H1 (cell line): Measurements from ENCODE around the gene KIAA1755. TPM values are rescaled to one million over a fixed set of nuclear protein-coding genes. Genes with fewer than 3 reads are reported as not detected.

Experiments
- CTCF ChIA-PET: fragments of 300-600 bp; sonication (Branson Sonifier 250); formaldehyde crosslinking; loops from one replicate; lab custom pipeline; 2021; ENCODE audit not compliant: partially characterized antibody; lab: Charles Lee
- POLR2A ChIA-PET: fragments of 300-600 bp; sonication (Branson Sonifier 250); formaldehyde crosslinking; loops from one replicate; lab custom pipeline; 2021; ENCODE audit warnings: inconsistent platforms; ENCODE audit not compliant: partially characterized antibody; lab: Charles Lee
- DNase-seq, 2 experiments: peaks; one replicate each; pipeline versions ENCODE4 v3.0.0 to v3.0.0-alpha.2; 2010 to 2022; ENCODE audit warnings: low spot score in 2 of 2, low read depth in 1 of 2, mixed read lengths in 1 of 2
- FAIRE-seq: peaks from 2 replicates; lab custom pipeline; 2011; peaks lifted over from hg19 to GRCh38; lab: Jason Lieb, UNC
- H2AFZ ChIP-seq: 2 replicates; pipeline ENCODE4 v1.8.1; 2012; ENCODE audit warnings: low read length, inconsistent platforms
- H2AK5ac ChIP-seq: 2 replicates; pipeline ENCODE4 v1.6.1; 2013; ENCODE audit warnings: low read depth, low read length
- H2BK120ac ChIP-seq: replicated peaks from 2 replicates; pipeline ENCODE3; 2013; ENCODE audit warnings: low read depth, low read length, inconsistent platforms
- H2BK12ac ChIP-seq: 2 replicates; pipeline ENCODE4 v1.6.1; 2013; ENCODE audit warnings: low read depth, low read length
- H2BK15ac ChIP-seq: 2 replicates; pipeline ENCODE4 v1.6.1; 2013; ENCODE audit warnings: low read length
- H2BK20ac ChIP-seq: 2 replicates; pipeline ENCODE4 v1.6.1; 2013; ENCODE audit warnings: low read length
- H2BK5ac ChIP-seq: 2 replicates; pipeline ENCODE4 v1.6.1; 2013; ENCODE audit warnings: low read depth, low read length
- H3K14ac ChIP-seq: 2 replicates; pipeline ENCODE4 v1.6.1; 2013; ENCODE audit warnings: inconsistent platforms; ENCODE audit not compliant: insufficient read length
- H3K18ac ChIP-seq: 2 replicates; pipeline ENCODE4 v1.6.1; 2013; ENCODE audit warnings: low read length; ENCODE audit errors: extremely low read depth
- H3K23ac ChIP-seq: 2 replicates; pipeline ENCODE4 v1.6.1; 2013; ENCODE audit warnings: inconsistent platforms; ENCODE audit not compliant: insufficient read length
- H3K23me2 ChIP-seq: 2 replicates; pipeline ENCODE4 v1.6.1; 2013; ENCODE audit warnings: low read depth, low read length
- H3K27ac ChIP-seq: 2 replicates; pipeline ENCODE4 v1.6.1; 2011; ENCODE audit warnings: low read depth, low read length, inconsistent platforms
- H3K27me3 ChIP-seq, 4 experiments: replicated peaks in 1 of 4; 1 replicate in 1 of 4; 2 replicates in 3 of 4; pipeline versions ENCODE4 v1.6.1 to v1.8.1; 2011 to 2013; ENCODE audit warnings: low read length in 3 of 4, mild to moderate bottlenecking in 3 of 4, inconsistent platforms in 2 of 4, mixed read lengths in 2 of 4, moderate library complexity in 1 of 4; ENCODE audit not compliant: control insufficient read depth in 3 of 4, insufficient read depth in 3 of 4; ENCODE audit errors: extremely low read depth in 1 of 4
- H3K36me3 ChIP-seq, 4 experiments: 2 replicates each; pipeline versions ENCODE4 v1.6.1 to v1.8.1; 2011 to 2013; ENCODE audit warnings: mild to moderate bottlenecking in 4 of 4, low read length in 3 of 4, moderate library complexity in 2 of 4, control low read depth in 1 of 4, inconsistent platforms in 1 of 4; ENCODE audit not compliant: insufficient read depth in 4 of 4, control insufficient read depth in 2 of 4
- H3K4ac ChIP-seq: replicated peaks from 2 replicates; pipeline ENCODE3; 2013; ENCODE audit warnings: low read length, low read depth, mixed read lengths, inconsistent platforms; ENCODE audit not compliant: insufficient read length
- H3K4me1 ChIP-seq, 4 experiments: replicated peaks in 1 of 4; 1 replicate in 1 of 4; 2 replicates in 3 of 4; pipeline versions ENCODE4 v1.6.1 to v1.8.1; 2011 to 2013; ENCODE audit warnings: low read length in 3 of 4, inconsistent platforms in 2 of 4, mixed read lengths in 1 of 4; ENCODE audit not compliant: insufficient read depth in 4 of 4, control insufficient read depth in 3 of 4
- H3K4me2 ChIP-seq, 2 experiments: 2 replicates each; pipeline versions ENCODE4 v1.6.1 to v1.8.1; 2011 to 2013; ENCODE audit warnings: low read depth in 2 of 2, low read length in 2 of 2, control low read depth in 1 of 2, inconsistent platforms in 1 of 2, mild to moderate bottlenecking in 1 of 2; ENCODE audit not compliant: insufficient read depth in 1 of 2
- H3K4me3 ChIP-seq, 4 experiments: fragments of 200-600, 300-600 bp in 1 of 4; sonication (generic), shearing (Covaris generic), sonication (Bioruptor Twin) in 1 of 4; 2 replicates each; pipeline versions ENCODE4 v1.5.1 to v1.8.1; 2011 to 2016; ENCODE audit warnings: low read length in 4 of 4, low read depth in 3 of 4, control low read depth in 2 of 4, inconsistent platforms in 2 of 4, mild to moderate bottlenecking in 2 of 4, mixed read lengths in 1 of 4, moderate library complexity in 1 of 4; ENCODE audit not compliant: insufficient read depth in 2 of 4; ENCODE audit errors: extremely low read depth in 1 of 4
- H3K56ac ChIP-seq: replicated peaks from 2 replicates; pipeline ENCODE3; 2013; ENCODE audit warnings: low read depth, mild to moderate bottlenecking, mixed read lengths, low read length, inconsistent platforms; ENCODE audit not compliant: insufficient read length
- H3K79me1 ChIP-seq: 2 replicates; pipeline ENCODE4 v1.6.1; 2013; ENCODE audit warnings: low read depth, low read length, control low read depth
- H3K79me2 ChIP-seq, 2 experiments: 2 replicates each; pipeline versions ENCODE4 v1.6.1 to v1.8.1; 2012 to 2013; ENCODE audit warnings: low read length in 2 of 2, mild to moderate bottlenecking in 2 of 2, inconsistent platforms in 1 of 2; ENCODE audit not compliant: insufficient read depth in 2 of 2, control insufficient read depth in 1 of 2
- H3K9ac ChIP-seq, 4 experiments: replicated peaks in 1 of 4; 1 replicate in 1 of 4; 2 replicates in 3 of 4; pipeline versions ENCODE4 v1.6.1 to v1.8.1; 2011 to 2013; ENCODE audit warnings: low read depth in 3 of 4, low read length in 3 of 4, control low read depth in 2 of 4, mild to moderate bottlenecking in 2 of 4, moderate library complexity in 2 of 4, inconsistent platforms in 1 of 4; ENCODE audit errors: extremely low read depth in 1 of 4
- H3K9me3 ChIP-seq, 2 experiments: 2 replicates each; pipeline versions ENCODE4 v1.6.1 to v1.8.1; 2012 to 2013; ENCODE audit warnings: mild to moderate bottlenecking in 2 of 2, moderate library complexity in 2 of 2, control low read depth in 1 of 2, inconsistent platforms in 1 of 2, low read depth in 1 of 2, low read length in 1 of 2, mixed read lengths in 1 of 2; ENCODE audit not compliant: insufficient read depth in 2 of 2
- H4K20me1 ChIP-seq, 2 experiments: replicated peaks in 1 of 2; 2 replicates each; pipeline versions ENCODE3 to v1.8.1; 2011 to 2013; ENCODE audit warnings: inconsistent platforms in 2 of 2, low read length in 2 of 2, mild to moderate bottlenecking in 1 of 2; ENCODE audit not compliant: insufficient read depth in 2 of 2, control insufficient read depth in 1 of 2
- H4K5ac ChIP-seq: 2 replicates; pipeline ENCODE4 v1.6.1; 2013; ENCODE audit warnings: low read length, low read depth, mixed read lengths, inconsistent platforms; ENCODE audit not compliant: insufficient read length
- H4K8ac ChIP-seq: 2 replicates; pipeline ENCODE4 v1.8.0; 2013; ENCODE audit warnings: mild to moderate bottlenecking, moderate library complexity, low read length, inconsistent platforms; ENCODE audit not compliant: insufficient read depth; ENCODE audit errors: extremely low read depth
- H4K91ac ChIP-seq: replicated peaks from 2 replicates; pipeline ENCODE3; 2013; ENCODE audit warnings: low read length, mixed read lengths, inconsistent platforms; ENCODE audit not compliant: insufficient read length
- EGR1 ChIP-seq: IDR thresholded peaks from 2 replicates; pipeline ENCODE4 v1.6.1; 2011; ENCODE audit warnings: low read depth, low read length, borderline replicate concordance
- MAFK ChIP-seq: IDR thresholded peaks from 2 replicates; pipeline ENCODE4 v1.6.1; 2012; ENCODE audit warnings: low read depth, mild to moderate bottlenecking, improper control_type of control experiment, low read length
- WGBS, 2 experiments: shearing (Covaris generic) in 1 of 2; methylation state at CpG; one replicate each; pipeline versions ENCODE4 v1.1.6 to v1.1.7; 2013 to 2015; ENCODE audit warnings: low lambda C conversion rate in 2 of 2, mixed read lengths in 2 of 2, inconsistent platforms in 1 of 2, low coverage in 1 of 2, missing lambda C conversion rate in 1 of 2; ENCODE audit not compliant: insufficient replicate concordance in 2 of 2, insufficient coverage in 1 of 2, insufficient read length in 1 of 2; ENCODE audit errors: extremely low coverage in 1 of 2, missing lambda C conversion rate in 1 of 2; 5-methylcytosine and 5-hydroxymethylcytosine counted together
- polyA plus RNA-seq, 7 experiments: library from polyadenylated mRNA; depleted of rRNA in 3 of 7; stranded (reverse) in 5 of 7; unstranded in 2 of 7; fragments of >200 nt in 5 of 7; fragments of 200-250 nt in 2 of 7; gene quantifications; 1 replicate in 5 of 7; 2 replicates in 1 of 7; 4 replicates in 1 of 7; pipeline versions ENCODE4 v1.2.1 to v1.2.3, GENCODE V29; 2011 to 2013; ENCODE audit warnings: missing spikeins in 2 of 7, mixed read lengths in 2 of 7
- total RNA-seq: library from RNA; stranded (reverse); fragmentation: NEBNext Ultra II Directional; extraction: Animal tissue kit (Norgen Biotek cat#: 25700); gene quantifications from 2 replicates; pipeline ENCODE4 v1.2.1, GENCODE V29; 2021

Gene KIAA1755
- total and polyA plus RNA-seq, 2 of the 8 experiments (the other 6 are each of a cell fraction or from before 2014, with no cell fraction given) = 0.23 TPM; not detected in 1

GRCh38 chr20:38162149-38162548 is 98.4 kb downstream of the KIAA1755 start:
- CTCF ChIA-PET = interaction anchor here (0.7 to 5.2 kb wide), 10 partner anchors 10 to 101 kb away, joined by 3 to 18 read pairs (median 6); no protein-coding TSS in a partner anchor
- H3K79me2 ChIP-seq = no peaks in the 10 kb centered on the region
- POLR2A ChIA-PET = interaction anchor here (1.3 kb wide), 1 partner anchor 10 kb away, joined by 3 read pairs; no protein-coding TSS in a partner anchor
- H3K79me1 ChIP-seq = no peaks in the 10 kb centered on the region
- H2AK5ac ChIP-seq = no peak overlapping the region
- no peak overlapping the region for H4K91ac ChIP-seq
- no peaks in the 10 kb centered on the region for H3K9me3 ChIP-seq
- no peak overlapping the region for H2AFZ ChIP-seq
- H3K4me1 ChIP-seq = peaks cover 0 to 2% (median 0%) of the 10 kb centered on the region in 4 experiments; a peak in 1 of 7 replicates
- H4K8ac ChIP-seq = no peak overlapping the region
- H3K27ac ChIP-seq = no peak overlapping the region
- no peaks in the 10 kb centered on the region for H4K20me1 ChIP-seq
- 86% methylated on average over 2 of the region's 2 CpGs; no CpG with 5 or more reads in 1 of the 2 experiments for WGBS, 2 experiments
- no peak overlapping the region for H2BK120ac ChIP-seq
- H3K4me3 ChIP-seq = no peak overlapping the region
- H2BK5ac ChIP-seq = no peak overlapping the region
- H3K23ac ChIP-seq = no peak overlapping the region
- peaks cover 4% of the 10 kb centered on the region; the same call in 1 of the 2 replicates for H3K23me2 ChIP-seq
- no peak overlapping the region for H2BK20ac ChIP-seq
- H3K14ac ChIP-seq = no peak overlapping the region
- H3K27me3 ChIP-seq = no peaks in the 10 kb centered on the region; a peak in 2 of 7 replicates
- no peak overlapping the region for H3K4me2 ChIP-seq
- DNase-seq (no peak), FAIRE-seq (no peak)
- no peak overlapping the region for H3K56ac ChIP-seq
- H3K4ac ChIP-seq = no peak overlapping the region
- no peaks in the 10 kb centered on the region for H3K36me3 ChIP-seq
- no peak overlapping the region for H3K9ac ChIP-seq
- H2BK12ac ChIP-seq = no peak overlapping the region
- TF ChIP-seq MAFK (no peak), EGR1 (no peak)
- H3K18ac ChIP-seq = no peak overlapping the region
- H4K5ac ChIP-seq = no peak overlapping the region
- no peak overlapping the region for H2BK15ac ChIP-seq
